Measurements from ENCODE around the gene PDZD2. TPM values are rescaled to one million over a fixed set of nuclear protein-coding genes. Genes with fewer than 3 reads are reported as not detected.

The PDZD2 gene
- total RNA-seq, 1 donor from 2014 or later, result 42.7 TPM

DNA sequence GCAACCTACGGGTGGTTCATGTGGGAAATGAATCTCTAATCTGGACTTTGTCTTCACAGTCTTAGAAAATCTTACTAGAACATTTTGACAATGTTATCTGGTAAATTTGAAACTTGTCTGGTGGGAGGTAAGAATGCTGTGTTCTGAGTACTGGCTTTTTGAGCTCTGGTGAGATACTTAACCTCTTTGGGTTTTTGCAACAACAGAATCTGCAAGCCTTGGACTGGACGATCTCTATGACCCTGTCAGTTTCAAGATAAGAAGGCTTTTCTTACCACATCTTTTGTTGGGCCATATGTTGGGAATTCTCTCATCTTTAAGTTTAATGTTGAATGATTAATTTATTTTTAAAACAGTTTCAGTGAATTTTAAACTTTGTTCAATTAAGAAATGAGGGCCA, 422.3 kb downstream of the PDZD2 start:
- TF ChIP-seq CTCF (IDR thresholded peaks at IDR 0.05) (no peak), POLR2A (IDR thresholded peaks at IDR 0.05) (no peak), POLR2AphosphoS5 (IDR thresholded peaks at IDR 0.05; ENCODE audit: insufficient read depth in 1 of 2, low read depth in 1 of 2) (no peak)
- H3K9me3 ChIP-seq, result no peaks in the 10 kb centered on the region
- H3K36me3 ChIP-seq, result no peaks in the 10 kb centered on the region
- H3K27me3 ChIP-seq, result no peaks in the 10 kb centered on the region
- DNase-seq (ENCODE audit: extremely low spot score in 2 of 2), result no peak
- H3K27ac ChIP-seq, result no peak overlapping the region
- no peak overlapping the region for H3K4me3 ChIP-seq
- peaks cover 10% of the 10 kb centered on the region for H3K4me1 ChIP-seq
- intact Hi-C loops (cut with DNase I), result no loop called here

DNA sequence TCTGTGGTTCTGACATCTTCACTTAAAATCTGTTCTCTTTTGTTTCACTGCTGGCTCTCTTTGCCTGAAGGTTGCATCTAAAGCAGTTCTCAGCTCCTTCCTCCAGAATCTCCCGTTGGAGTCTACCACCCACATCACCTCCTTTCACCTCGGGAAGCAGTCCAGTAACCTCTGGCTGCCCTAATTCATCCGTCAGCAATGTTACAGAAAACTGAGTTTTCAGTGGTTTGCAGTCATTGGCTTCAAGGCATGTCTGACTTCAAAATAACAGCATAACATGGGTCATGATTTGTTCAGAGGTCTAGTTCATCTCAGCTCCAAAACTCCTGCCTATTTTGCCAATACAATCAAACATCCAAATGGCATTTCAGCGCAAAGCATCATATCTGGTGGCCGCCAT, 427.5 kb downstream of the PDZD2 start:
- TF ChIP-seq CTCF (IDR thresholded peaks at IDR 0.05), result no peak
- no peak for TF ChIP-seq POLR2A (IDR thresholded peaks at IDR 0.05)
- no peak for TF ChIP-seq POLR2AphosphoS5 (IDR thresholded peaks at IDR 0.05; ENCODE audit: insufficient read depth in 1 of 2, low read depth in 1 of 2)
- Histone ChIP-seq H3K4me3 (no peak overlapping the region), H3K9me3 (no peaks in the 10 kb centered on the region), H3K27me3 (no peaks in the 10 kb centered on the region), H3K4me1 (no peaks in the 10 kb centered on the region), H3K27ac (no peak overlapping the region), H3K36me3 (no peaks in the 10 kb centered on the region)
- no peak for DNase-seq (ENCODE audit: extremely low spot score in 2 of 2)
- intact Hi-C loops (cut with DNase I), result no loop called here

- Histone ChIP-seq H3K27ac (no peak overlapping the region), H3K4me3 (no peak overlapping the region), H3K27me3 (no peaks in the 10 kb centered on the region), H3K9me3 (no peaks in the 10 kb centered on the region), H3K36me3 (no peaks in the 10 kb centered on the region), H3K4me1 (no peaks in the 10 kb centered on the region)
- intact Hi-C loops (cut with DNase I), result no loop called here
- DNase-seq (ENCODE audit: extremely low spot score in 2 of 2), result no peak
- no peak for TF ChIP-seq CTCF (IDR thresholded peaks at IDR 0.05)
- no peak for TF ChIP-seq POLR2A (IDR thresholded peaks at IDR 0.05)
- TF ChIP-seq POLR2AphosphoS5 (IDR thresholded peaks at IDR 0.05; ENCODE audit: insufficient read depth in 1 of 2, low read depth in 1 of 2), result no peak
Measured at GRCh38 chr5:32067774-32068470, 429.0 kb downstream of the PDZD2 start.

DNA sequence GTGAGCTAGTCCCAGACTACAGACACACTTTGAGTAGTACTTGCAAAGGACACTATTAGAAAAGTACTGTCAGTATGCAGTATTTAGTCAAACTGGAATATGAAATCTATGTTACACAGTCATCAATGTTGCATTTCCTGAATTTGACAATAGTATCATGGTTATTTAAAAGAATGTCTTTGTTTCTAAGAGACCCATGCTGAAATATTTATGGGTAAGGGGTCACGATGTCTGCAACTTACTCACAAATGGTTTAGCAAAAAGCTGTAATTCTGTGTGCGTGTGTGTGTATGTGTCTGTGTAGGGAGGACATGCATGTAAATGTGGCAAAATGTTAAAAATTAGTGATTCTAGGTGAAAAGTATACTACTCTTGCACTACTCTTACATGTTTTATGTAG, 429.6 kb downstream of the PDZD2 start:
- TF ChIP-seq POLR2AphosphoS5 (IDR thresholded peaks at IDR 0.05; ENCODE audit: insufficient read depth in 1 of 2, low read depth in 1 of 2) (no peak), POLR2A (IDR thresholded peaks at IDR 0.05) (no peak), CTCF (IDR thresholded peaks at IDR 0.05) (no peak)
- Histone ChIP-seq H3K27me3 (no peaks in the 10 kb centered on the region), H3K36me3 (no peaks in the 10 kb centered on the region), H3K27ac (no peak overlapping the region), H3K4me3 (no peak overlapping the region), H3K9me3 (no peaks in the 10 kb centered on the region), H3K4me1 (no peaks in the 10 kb centered on the region)
- no peak for DNase-seq (ENCODE audit: extremely low spot score in 2 of 2)
- intact Hi-C loops (cut with DNase I), result no loop called here

GRCh38 chr5:32069396-32069795, 430.5 kb downstream of the PDZD2 start:
- TF ChIP-seq CTCF (IDR thresholded peaks at IDR 0.05) (no peak), POLR2A (IDR thresholded peaks at IDR 0.05) (no peak), POLR2AphosphoS5 (IDR thresholded peaks at IDR 0.05; ENCODE audit: insufficient read depth in 1 of 2, low read depth in 1 of 2) (no peak)
- DNase-seq (ENCODE audit: extremely low spot score in 2 of 2), result no peak
- no peak overlapping the region for H3K4me3 ChIP-seq
- H3K27me3 ChIP-seq, result no peaks in the 10 kb centered on the region
- no peaks in the 10 kb centered on the region for H3K9me3 ChIP-seq
- H3K4me1 ChIP-seq, result no peaks in the 10 kb centered on the region
- no peaks in the 10 kb centered on the region for H3K36me3 ChIP-seq
- intact Hi-C loops (cut with DNase I), result no loop called here
- no peak overlapping the region for H3K27ac ChIP-seq

Data from vagina (tissue), 2 donors.